ENCODE measurements around the gene PPP1R9A. TPM values are rescaled to one million over a fixed set of nuclear protein-coding genes. Genes with fewer than 3 reads are reported as not detected.

PPP1R9A gene
- total RNA-seq, 1 experiment from 2014 or later, result 6.3 TPM

GRCh38 chr7:95335093-95335492, 427.7 kb downstream of the PPP1R9A start:
- no TSS peak for BruUV-seq (replicated peaks)
- no peaks in the 10 kb centered on the region for H3K9me3 Mint-ChIP-seq (ENCODE audit: unreplicated experiment)
- peak; percentile 50 for DNase-seq (ENCODE audit: unreplicated experiment)
- ChIA-PET CTCF (interaction anchor here (0.6 to 0.7 kb wide), 3 partner anchors 9 to 1046 kb away, joined by 3 to 4 read pairs (median 3); no protein-coding TSS in a partner anchor), POLR2A (no interaction called here)
- no peak overlapping the region for H3K4me3 Mint-ChIP-seq (ENCODE audit: unreplicated experiment)
- H3K36me3 Mint-ChIP-seq (ENCODE audit: insufficient read depth, unreplicated experiment), result no peaks in the 10 kb centered on the region
- peaks cover 10% of the 10 kb centered on the region for H3K4me1 Mint-ChIP-seq (ENCODE audit: insufficient read depth, unreplicated experiment)
- TF ChIP-seq CTCF (IDR thresholded peaks at IDR 0.05; ENCODE audit: unreplicated experiment), result no peak
- H3K27ac Mint-ChIP-seq (ENCODE audit: low read depth, unreplicated experiment), result no peak overlapping the region
- intact Hi-C loops (cut with micrococcal nuclease), result no loop called here
- H3K27me3 Mint-ChIP-seq (ENCODE audit: insufficient read depth, unreplicated experiment), result peaks cover 4% of the 10 kb centered on the region

GRCh38 chr7:95338832-95339231, 431.4 kb downstream of the PPP1R9A start:
- POLR2A ChIA-PET, result interaction anchor here (0.6 kb wide), 1 partner anchor 29 kb away, joined by 5 read pairs; no protein-coding TSS in a partner anchor
- H3K27me3 Mint-ChIP-seq (ENCODE audit: insufficient read depth, unreplicated experiment), result no peaks in the 10 kb centered on the region
- BruUV-seq (replicated peaks), result no TSS peak
- H3K36me3 Mint-ChIP-seq (ENCODE audit: insufficient read depth, unreplicated experiment), result no peaks in the 10 kb centered on the region
- H3K4me3 Mint-ChIP-seq (ENCODE audit: unreplicated experiment), result no peak overlapping the region
- H3K9me3 Mint-ChIP-seq (ENCODE audit: unreplicated experiment), result no peaks in the 10 kb centered on the region
- no peak for TF ChIP-seq CTCF (IDR thresholded peaks at IDR 0.05; ENCODE audit: unreplicated experiment)
- H3K27ac Mint-ChIP-seq (ENCODE audit: low read depth, unreplicated experiment), result no peak overlapping the region
- DNase-seq (ENCODE audit: unreplicated experiment), result no peak
- CTCF ChIA-PET, result no interaction called here
- intact Hi-C loops (cut with micrococcal nuclease), result no loop called here
- peaks cover 8% of the 10 kb centered on the region for H3K4me1 Mint-ChIP-seq (ENCODE audit: insufficient read depth, unreplicated experiment)

- no TSS peak for BruUV-seq (replicated peaks)
- Mint-ChIP-seq H3K4me3 (ENCODE audit: unreplicated experiment) (no peak overlapping the region), H3K27ac (ENCODE audit: low read depth, unreplicated experiment) (no peak overlapping the region), H3K36me3 (ENCODE audit: insufficient read depth, unreplicated experiment) (no peaks in the 10 kb centered on the region), H3K27me3 (ENCODE audit: insufficient read depth, unreplicated experiment) (no peaks in the 10 kb centered on the region), H3K9me3 (ENCODE audit: unreplicated experiment) (no peaks in the 10 kb centered on the region), H3K4me1 (ENCODE audit: insufficient read depth, unreplicated experiment) (no peaks in the 10 kb centered on the region)
- CTCF ChIA-PET, result interaction anchor here (0.5 kb wide), 1 partner anchor 136 kb away, joined by 5 read pairs; no protein-coding TSS in a partner anchor
- POLR2A ChIA-PET, result no interaction called here
- intact Hi-C loops (cut with micrococcal nuclease), result no loop called here
- no peak for TF ChIP-seq CTCF (IDR thresholded peaks at IDR 0.05; ENCODE audit: unreplicated experiment)
- no peak for DNase-seq (ENCODE audit: unreplicated experiment)
Measured at GRCh38 chr7:95340491-95340890, 433.1 kb downstream of the PPP1R9A start.

- DNase-seq (ENCODE audit: unreplicated experiment), result no peak
- Mint-ChIP-seq H3K36me3 (ENCODE audit: insufficient read depth, unreplicated experiment) (no peaks in the 10 kb centered on the region), H3K4me1 (ENCODE audit: insufficient read depth, unreplicated experiment) (no peaks in the 10 kb centered on the region), H3K9me3 (ENCODE audit: unreplicated experiment) (no peaks in the 10 kb centered on the region), H3K27me3 (ENCODE audit: insufficient read depth, unreplicated experiment) (no peaks in the 10 kb centered on the region), H3K27ac (ENCODE audit: low read depth, unreplicated experiment) (no peak overlapping the region), H3K4me3 (ENCODE audit: unreplicated experiment) (no peak overlapping the region)
- CTCF ChIA-PET, result no interaction called here
- POLR2A ChIA-PET, result interaction anchor here (0.6 kb wide), 1 partner anchor 81 kb away, joined by 3 read pairs; no protein-coding TSS in a partner anchor
- no peak for TF ChIP-seq CTCF (IDR thresholded peaks at IDR 0.05; ENCODE audit: unreplicated experiment)
- no TSS peak for BruUV-seq (replicated peaks)
- intact Hi-C loops (cut with micrococcal nuclease), result no loop called here
Measured at GRCh38 chr7:95342029-95342428, 434.6 kb downstream of the PPP1R9A start.
